Central memory CD4-positive, alpha-beta T cell (primary cell): ENCODE data around the gene USP12.

Experiments
- DNase-seq: peaks from one replicate; pipeline ENCODE4 v3.0.0; 2022

Gene USP12

DNA sequence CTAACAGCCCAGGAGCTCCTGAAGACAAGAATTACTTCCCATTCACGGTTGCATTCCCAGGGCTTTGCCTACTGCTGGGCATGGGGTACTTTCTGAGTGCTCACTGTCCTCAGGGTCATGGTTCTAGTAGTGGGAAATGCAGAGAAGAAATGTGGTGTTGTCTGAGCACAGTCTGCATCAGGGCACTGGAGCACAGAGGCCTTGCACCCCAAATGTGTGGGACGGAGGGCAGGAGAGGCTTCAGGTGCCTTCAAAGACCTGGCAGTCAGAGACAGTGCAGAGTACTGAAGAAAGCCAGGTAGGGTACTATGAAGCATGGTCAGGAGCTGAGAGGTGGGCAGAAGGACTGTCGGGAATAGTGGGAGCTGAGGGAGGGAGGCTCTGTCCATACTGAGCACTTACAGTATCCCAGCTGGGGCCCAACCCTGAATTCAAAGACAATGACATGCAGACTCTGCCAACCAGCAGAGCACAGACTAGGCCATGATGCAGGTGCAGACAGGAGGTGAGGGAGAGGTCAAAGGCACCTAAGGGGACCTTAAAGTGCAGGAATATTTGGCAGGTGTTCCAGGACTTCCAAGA, 144.4 kb downstream of the USP12 start:
- DNase-seq = no peak

DNA sequence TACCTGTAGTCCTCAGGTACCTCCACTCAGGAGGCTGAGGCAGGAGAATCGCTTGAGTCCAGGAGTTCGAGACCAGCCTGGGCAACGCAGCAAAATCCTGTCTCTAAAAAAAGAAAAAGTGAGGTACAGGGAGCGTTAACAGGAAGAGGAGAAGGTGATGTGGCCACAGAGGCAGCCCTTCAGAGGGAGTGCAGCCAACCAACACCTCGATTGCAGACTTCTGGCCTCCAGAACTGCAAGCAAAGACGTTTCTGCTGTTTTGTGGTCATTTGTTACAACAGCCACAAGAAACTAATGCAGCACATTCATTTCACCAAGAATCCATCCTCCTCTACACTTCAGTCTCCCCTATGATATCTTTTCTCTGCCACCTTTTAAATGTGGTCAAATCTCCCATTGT, 145.2 kb downstream of the USP12 start:
- DNase-seq = no peak

DNA sequence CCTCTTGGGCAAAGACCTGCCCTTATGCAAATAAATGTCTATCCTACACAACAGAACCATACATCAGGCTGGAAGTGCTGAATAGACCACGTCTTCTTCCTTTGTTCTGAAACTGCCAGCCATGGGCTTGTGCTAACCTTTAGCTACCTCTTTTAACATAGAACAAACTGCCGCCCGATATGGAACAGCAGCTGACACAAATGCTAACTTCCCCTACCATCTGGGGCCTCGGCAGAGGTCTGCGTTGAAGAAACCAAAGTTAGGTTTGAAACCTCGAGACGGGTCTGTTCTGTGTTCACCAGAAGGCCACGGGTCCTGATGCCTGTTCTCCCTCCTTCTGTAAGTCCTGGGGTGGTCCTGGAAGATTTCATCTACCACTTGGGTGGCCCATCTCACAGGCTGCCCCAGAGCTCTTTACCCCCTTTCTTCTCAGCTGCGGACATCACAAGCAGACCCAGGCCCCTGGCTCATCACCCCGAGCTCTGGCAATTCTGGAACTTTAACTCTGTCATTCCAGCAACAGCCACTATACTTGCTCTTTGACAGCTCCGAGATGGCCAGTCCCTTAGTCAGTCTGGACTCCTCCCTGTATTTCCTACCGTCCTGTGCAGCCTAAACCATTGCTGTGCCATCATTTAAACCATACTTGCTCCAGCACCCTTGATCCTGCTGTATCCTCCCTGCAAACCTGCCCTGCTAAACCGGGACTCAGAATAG, 146.7 kb downstream of the USP12 start:
- no peak for DNase-seq

- DNase-seq = no peak
Measured at GRCh38 chr13:27024074-27024461, 147.5 kb downstream of the USP12 start.

GRCh38 chr13:27023385-27024073, 148.1 kb downstream of the USP12 start:
- DNase-seq = no peak

DNA sequence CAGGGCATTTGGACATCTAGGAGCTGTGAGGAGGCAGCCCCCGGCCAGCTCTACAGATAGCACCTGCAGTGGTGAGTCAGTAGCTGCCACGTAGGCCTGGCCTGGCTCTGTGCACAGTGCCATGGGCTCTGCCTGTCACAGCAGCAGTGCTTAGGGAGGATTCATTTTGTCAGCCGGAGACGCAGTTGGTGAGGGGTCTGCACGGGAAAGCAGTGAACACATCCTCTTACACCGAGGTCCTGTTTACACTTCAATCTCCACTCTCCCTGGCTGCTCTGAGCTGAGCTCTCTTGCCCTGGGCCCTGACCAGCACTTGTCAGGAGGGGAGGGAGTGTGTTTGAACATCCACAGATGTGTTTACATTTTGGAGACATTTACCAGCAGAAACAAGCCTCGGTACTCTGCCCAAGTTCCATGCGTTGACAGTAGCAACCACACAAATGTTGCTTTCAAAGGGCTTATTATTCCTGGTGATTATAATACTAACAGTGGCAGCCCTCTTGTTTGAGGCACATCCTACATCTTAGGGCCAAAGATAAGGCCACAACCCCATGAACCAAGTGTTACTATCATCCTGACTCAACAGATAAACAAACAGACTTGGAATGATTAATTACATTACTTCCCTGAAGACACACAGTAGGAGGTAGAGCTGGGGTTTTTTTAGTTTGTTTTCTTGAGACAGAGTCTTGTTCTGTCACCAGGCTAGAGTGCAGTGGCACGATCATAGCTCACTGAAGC, 148.9 kb downstream of the USP12 start:
- DNase-seq = no peak

DNA sequence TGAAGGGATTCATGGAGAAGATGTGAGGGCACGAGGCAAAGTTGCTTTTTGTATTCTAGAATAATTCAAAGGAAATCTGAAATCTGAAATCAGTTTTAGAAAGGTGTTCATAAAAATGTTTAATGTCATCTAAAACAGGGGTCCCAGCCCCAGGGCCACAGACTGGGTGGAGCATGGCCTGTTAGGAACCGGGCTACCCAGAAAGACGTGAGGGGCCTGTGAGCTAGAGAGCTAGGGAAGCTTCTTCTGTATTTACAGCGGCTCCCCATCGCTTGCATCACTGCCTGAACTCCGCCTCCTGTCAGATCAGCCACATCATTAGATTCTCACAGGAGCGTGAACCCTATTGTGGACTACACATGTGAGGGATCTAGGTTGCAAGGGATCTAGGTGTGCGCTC, 151.2 kb downstream of the USP12 start:
- DNase-seq = no peak

DNA sequence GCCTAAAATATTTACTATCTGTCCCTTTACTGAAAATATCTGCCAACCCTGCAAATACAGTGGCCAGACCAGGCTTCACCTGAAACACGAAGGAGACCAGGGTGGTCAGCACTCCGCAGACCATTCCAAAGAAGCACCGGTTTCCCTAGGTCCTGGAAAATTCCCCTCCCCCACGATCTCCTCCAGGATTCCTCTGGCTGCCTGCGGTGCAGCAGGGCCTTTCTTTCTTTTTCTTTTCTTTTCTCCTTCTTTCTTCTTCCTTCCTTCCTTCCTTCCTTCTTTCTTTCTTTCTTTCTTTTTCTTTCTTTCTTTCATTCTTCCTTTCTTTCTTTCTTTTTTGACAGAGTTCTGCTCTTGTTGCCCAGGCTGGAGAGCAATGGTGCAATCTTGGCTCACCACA, 152.7 kb downstream of the USP12 start:
- DNase-seq = no peak

DNA sequence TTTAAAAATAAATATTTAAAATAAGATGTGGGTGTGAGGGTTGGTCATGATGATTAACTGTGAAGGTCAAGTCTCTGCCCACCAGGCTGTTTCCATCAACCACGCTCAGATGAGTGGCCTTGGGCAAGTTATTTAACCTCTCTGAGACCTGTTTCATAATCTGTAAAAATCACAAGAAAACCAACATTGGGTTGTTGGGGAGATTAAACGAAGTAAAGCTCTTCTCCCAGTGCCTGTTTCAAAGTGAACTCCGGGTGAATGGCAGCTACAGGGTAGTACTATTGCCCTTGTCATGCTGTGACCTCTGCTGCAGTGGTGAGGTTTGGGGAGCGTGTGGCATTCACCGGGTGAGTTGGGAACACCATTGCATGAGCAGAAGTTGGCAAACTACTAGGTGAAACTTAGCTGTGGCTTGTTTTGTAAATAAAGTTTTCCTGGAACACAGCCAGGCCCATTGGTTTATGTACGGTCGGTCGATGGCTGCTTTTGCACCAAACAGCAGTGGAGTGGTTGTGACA, 153.2 kb downstream of the USP12 start:
- DNase-seq = no peak

- no peak for DNase-seq
Measured at GRCh38 chr13:27016875-27017274, 154.7 kb downstream of the USP12 start.
